ENCODE measurements around the gene ING3.

- TF ChIP-seq, protein P1, sequence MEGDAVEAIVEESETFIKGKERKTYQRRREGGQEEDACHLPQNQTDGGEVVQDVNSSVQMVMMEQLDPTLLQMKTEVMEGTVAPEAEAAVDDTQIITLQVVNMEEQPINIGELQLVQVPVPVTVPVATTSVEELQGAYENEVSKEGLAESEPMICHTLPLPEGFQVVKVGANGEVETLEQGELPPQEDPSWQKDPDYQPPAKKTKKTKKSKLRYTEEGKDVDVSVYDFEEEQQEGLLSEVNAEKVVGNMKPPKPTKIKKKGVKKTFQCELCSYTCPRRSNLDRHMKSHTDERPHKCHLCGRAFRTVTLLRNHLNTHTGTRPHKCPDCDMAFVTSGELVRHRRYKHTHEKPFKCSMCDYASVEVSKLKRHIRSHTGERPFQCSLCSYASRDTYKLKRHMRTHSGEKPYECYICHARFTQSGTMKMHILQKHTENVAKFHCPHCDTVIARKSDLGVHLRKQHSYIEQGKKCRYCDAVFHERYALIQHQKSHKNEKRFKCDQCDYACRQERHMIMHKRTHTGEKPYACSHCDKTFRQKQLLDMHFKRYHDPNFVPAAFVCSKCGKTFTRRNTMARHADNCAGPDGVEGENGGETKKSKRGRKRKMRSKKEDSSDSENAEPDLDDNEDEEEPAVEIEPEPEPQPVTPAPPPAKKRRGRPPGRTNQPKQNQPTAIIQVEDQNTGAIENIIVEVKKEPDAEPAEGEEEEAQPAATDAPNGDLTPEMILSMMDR (IDR thresholded peaks at IDR 0.05 in 4 of 5, conservative IDR thresholded peaks at IDR 0.05 in 1 of 5): no peak
- no peak for TF ChIP-seq POLR2A (IDR thresholded peaks at IDR 0.05)
Measured at GRCh38 chr7:121002048-121002756, 51.6 kb downstream of the ING3 start.

Measured in gastrocnemius medialis (tissue), 4 donors.